Muscle layer of duodenum (tissue), 2 donors: ENCODE measurements around the gene PLIN1.

Source experiments
- H3K27ac ChIP-seq: one replicate; pipeline ENCODE4 v1.7.0; 2013; ENCODE audit warnings: mild to moderate bottlenecking, low read length
- H3K27me3 ChIP-seq: one replicate; pipeline ENCODE4 v1.7.0; 2013; ENCODE audit warnings: low read depth, mild to moderate bottlenecking, control low read depth, low read length
- H3K36me3 ChIP-seq, 2 donors: one replicate each; pipeline ENCODE4 v1.7.0; 2013; ENCODE audit warnings: low read length in 2 of 2, control low read depth in 1 of 2, mild to moderate bottlenecking in 1 of 2; ENCODE audit not compliant: insufficient read depth in 2 of 2, control insufficient read depth in 1 of 2
- H3K4me1 ChIP-seq, 2 donors: one replicate each; pipeline ENCODE4 v1.7.0; 2013; ENCODE audit warnings: low read length in 2 of 2, mild to moderate bottlenecking in 2 of 2, control low read depth in 1 of 2, moderate library complexity in 1 of 2; ENCODE audit not compliant: insufficient read depth in 2 of 2, control insufficient read depth in 1 of 2
- H3K4me3 ChIP-seq, 2 donors: one replicate each; pipeline ENCODE4 v1.7.0; 2013; ENCODE audit warnings: low read length in 2 of 2, low read depth in 1 of 2, mild to moderate bottlenecking in 1 of 2
- H3K9me3 ChIP-seq, 2 donors: one replicate each; pipeline ENCODE4 v1.7.0; 2013; ENCODE audit warnings: low read length in 2 of 2, control low read depth in 1 of 2, mild to moderate bottlenecking in 1 of 2; ENCODE audit not compliant: control insufficient read depth in 1 of 2
- donor health status: healthy.

The PLIN1 gene

GRCh38 chr15:89664441-89665350, 14.5 kb downstream of the PLIN1 start:
- Histone ChIP-seq H3K9me3 (no peaks in the 10 kb centered on the region), H3K27me3 (no peaks in the 10 kb centered on the region), H3K27ac (no peak overlapping the region), H3K4me3 (no peak overlapping the region), H3K4me1 (peaks cover 5 to 8% of the 10 kb centered on the region in 2 donors), H3K36me3 (no peaks in the 10 kb centered on the region)

- H3K4me3 ChIP-seq: no peak overlapping the region
- no peaks in the 10 kb centered on the region for H3K9me3 ChIP-seq
- H3K4me1 ChIP-seq: peaks cover 5 to 8% of the 10 kb centered on the region in 2 donors
- H3K27me3 ChIP-seq: no peaks in the 10 kb centered on the region
- peak overlapping the region; percentile 69 for H3K27ac ChIP-seq
- no peaks in the 10 kb centered on the region for H3K36me3 ChIP-seq
These were observed 16.1 kb downstream of the PLIN1 start for GRCh38 chr15:89662893-89663626.

- no peak overlapping the region for H3K27ac ChIP-seq
- H3K4me1 ChIP-seq: peaks cover 5 to 10% of the 10 kb centered on the region in 2 donors
These were observed 18.6 kb downstream of the PLIN1 start for GRCh38 chr15:89660556-89660955.

GRCh38 chr15:89659295-89659694, 19.9 kb downstream of the PLIN1 start:
- no peaks in the 10 kb centered on the region for H3K36me3 ChIP-seq
- peaks cover 5 to 15% of the 10 kb centered on the region in 2 donors for H3K4me1 ChIP-seq
- no peak overlapping the region for H3K4me3 ChIP-seq
- H3K27me3 ChIP-seq: no peaks in the 10 kb centered on the region
- no peaks in the 10 kb centered on the region for H3K9me3 ChIP-seq
- H3K27ac ChIP-seq: no peak overlapping the region

More at GRCh38 chr15:89660556-89660955, 18.6 kb downstream of the PLIN1 start:
- Histone ChIP-seq H3K9me3 (no peaks in the 10 kb centered on the region), H3K36me3 (no peaks in the 10 kb centered on the region), H3K4me3 (no peak overlapping the region), H3K27me3 (no peaks in the 10 kb centered on the region)

- Histone ChIP-seq H3K27ac (no peak overlapping the region), H3K4me3 (no peak overlapping the region), H3K27me3 (no peaks in the 10 kb centered on the region)
These were observed 21.4 kb downstream of the PLIN1 start for GRCh38 chr15:89657686-89658200.

GRCh38 chr15:89656116-89656815, 22.9 kb downstream of the PLIN1 start:
- Histone ChIP-seq H3K4me1 (peaks cover 0 to 17% of the 10 kb centered on the region in 2 donors), H3K27ac (no peak overlapping the region), H3K9me3 (no peaks in the 10 kb centered on the region), H3K4me3 (no peak overlapping the region), H3K27me3 (no peaks in the 10 kb centered on the region), H3K36me3 (no peaks in the 10 kb centered on the region)

More at GRCh38 chr15:89657686-89658200, 21.4 kb downstream of the PLIN1 start:
- H3K36me3 ChIP-seq: no peaks in the 10 kb centered on the region
- peaks cover 4 to 17% of the 10 kb centered on the region in 2 donors for H3K4me1 ChIP-seq
- no peaks in the 10 kb centered on the region for H3K9me3 ChIP-seq

GRCh38 chr15:89654847-89655805, 24.0 kb downstream of the PLIN1 start, which contains the start of gene KIF7:
KIF7 (minus strand) TSS chr15:89655467; CDS start chr15:89652930, 2,537 bp downstream.
- Histone ChIP-seq H3K4me1 (peaks cover 0 to 17% of the 10 kb centered on the region in 2 donors), H3K27me3 (no peaks in the 10 kb centered on the region), H3K27ac (no peak within 1 kb of the TSS), H3K36me3 (no peaks in the 10 kb centered on the region), H3K4me3 (peak within 1 kb of the TSS; percentile 56 to 84), H3K9me3 (no peaks in the 10 kb centered on the region)

GRCh38 chr15:89654301-89654761, 24.8 kb downstream of the PLIN1 start:
- Histone ChIP-seq H3K9me3 (no peaks in the 10 kb centered on the region), H3K27ac (no peak overlapping the region), H3K27me3 (no peaks in the 10 kb centered on the region), H3K36me3 (peaks cover 0 to under 1% of the 10 kb centered on the region in 2 donors), H3K4me3 (peak overlapping the region; percentile 56 to 84), H3K4me1 (peaks cover 0 to 17% of the 10 kb centered on the region in 2 donors)

GRCh38 chr15:89653578-89653977, 25.6 kb downstream of the PLIN1 start:
- no peak overlapping the region for H3K27ac ChIP-seq
- H3K4me1 ChIP-seq: peaks cover 0 to 17% of the 10 kb centered on the region in 2 donors
- H3K27me3 ChIP-seq: no peaks in the 10 kb centered on the region
- peaks cover 0 to 5% of the 10 kb centered on the region in 2 donors for H3K36me3 ChIP-seq
- no peaks in the 10 kb centered on the region for H3K9me3 ChIP-seq
- H3K4me3 ChIP-seq: no peak overlapping the region

- Histone ChIP-seq H3K4me1 (peaks cover 0 to 17% of the 10 kb centered on the region in 2 donors), H3K4me3 (no peak overlapping the region), H3K36me3 (peaks cover 0 to 5% of the 10 kb centered on the region in 2 donors), H3K27ac (no peak overlapping the region), H3K27me3 (no peaks in the 10 kb centered on the region), H3K9me3 (no peaks in the 10 kb centered on the region)
These were observed 26.5 kb downstream of the PLIN1 start for GRCh38 chr15:89652666-89653065.
